K562 (cell line): ENCODE measurements around the gene PPM1F. TPM values are rescaled to one million over a fixed set of nuclear protein-coding genes. Genes with fewer than 3 reads are reported as not detected.

ENCODE experiments used
- CEBPG ChIP-seq, 3 experiments: fragments of 200-800 bp in 1 of 3; sonication (Bioruptor generic) in 1 of 3; sonication (generic) in 1 of 3; formaldehyde crosslinking in 1 of 3; IDR thresholded peaks in 2 of 3; conservative IDR thresholded peaks in 1 of 3; 2 replicates each; pipeline versions ENCODE4 v1.6.1 to v1.8.0; 2016 to 2022; ENCODE audit warnings: missing compliant biosample characterization in 2 of 3, missing genetic modification characterization in 2 of 3, mild to moderate bottlenecking in 1 of 3, missing genetic modification reagents in 1 of 3
- FOS ChIP-seq: IDR thresholded peaks from 3 replicates; pipeline ENCODE4 v1.6.1; 2011; ENCODE audit not compliant: insufficient read length; ENCODE audit errors: extremely low read depth
- JUN ChIP-seq, 2 experiments: sonication (generic) in 1 of 2; formaldehyde crosslinking in 1 of 2; IDR thresholded peaks; 2 replicates each; pipeline versions ENCODE4 v1.6.1 to v1.8.0; 2012 to 2022; ENCODE audit warnings: borderline replicate concordance in 2 of 2, mild to moderate bottlenecking in 2 of 2, improper control_type of control experiment in 1 of 2, low read depth in 1 of 2, low read length in 1 of 2, missing genetic modification reagents in 1 of 2
- NR4A1 ChIP-seq, 2 experiments: fragments of 250-450 bp in 1 of 2; fragments of 450-650 bp in 1 of 2; sonication (Bioruptor Pico) in 1 of 2; IDR thresholded peaks; 2 replicates each; pipeline versions ENCODE4 v1.4.0 to v1.6.1; 2016 to 2020; ENCODE audit warnings: mild to moderate bottlenecking in 2 of 2, missing compliant biosample characterization in 1 of 2, missing genetic modification characterization in 1 of 2, moderate library complexity in 1 of 2
- SIX5 ChIP-seq, 2 experiments: IDR thresholded peaks; 2 replicates each; pipeline ENCODE4 v1.6.1; 2011; ENCODE audit warnings: low read length in 2 of 2, borderline replicate concordance in 1 of 2, low read depth in 1 of 2, mild to moderate bottlenecking in 1 of 2, moderate library complexity in 1 of 2; ENCODE audit not compliant: insufficient read depth in 1 of 2
- SNRNP70 ChIP-seq: fragments of 200-400 bp; formaldehyde crosslinking; optimal IDR thresholded peaks from 2 replicates; pipeline ENCODE3; 2017; ENCODE audit warnings: low read depth, low read length
- TEAD4 ChIP-seq, 2 experiments: sonication (generic) in 1 of 2; formaldehyde crosslinking in 1 of 2; IDR thresholded peaks; 2 replicates each; pipeline versions ENCODE4 v1.6.1 to v1.8.0; 2012 to 2022; ENCODE audit warnings: borderline replicate concordance in 1 of 2, inconsistent platforms in 1 of 2, low read length in 1 of 2, mild to moderate bottlenecking in 1 of 2, missing genetic modification reagents in 1 of 2
- TRIM24 ChIP-seq, 2 experiments: fragments of 450-650 bp; IDR thresholded peaks; 2 replicates each; pipeline ENCODE4 v1.6.1; 2016
- YBX1 ChIP-seq: fragments of 450-650 bp; IDR thresholded peaks from 2 replicates; pipeline ENCODE4 v1.7.1; 2016; ENCODE audit warnings: mild to moderate bottlenecking
- ZBTB7A ChIP-seq: IDR thresholded peaks from 2 replicates; pipeline ENCODE4 v1.6.1; 2011; ENCODE audit warnings: low read depth, mild to moderate bottlenecking, low read length, moderate library complexity, borderline replicate concordance; ENCODE audit not compliant: control insufficient read depth
- ZNF133 ChIP-seq: fragments of 250-450 bp; sonication (Bioruptor Pico); IDR thresholded peaks from 2 replicates; pipeline ENCODE4 v1.4.0; 2020; ENCODE audit warnings: mild to moderate bottlenecking
- polyA plus RNA-seq, 8 experiments: library from polyadenylated mRNA; depleted of rRNA in 4 of 8; stranded (reverse) in 5 of 8; unstranded in 3 of 8; fragments of >200 nt; fragmentation: Nextera tagmentation in 2 of 8; fragmentation: Illumina TruSeq in 1 of 8; extraction: Ambion mirVana in 2 of 8; extraction: Trizol in 1 of 8; gene quantifications; 2 replicates each; pipeline versions ENCODE4 v1.2.1 to v1.2.3, GENCODE V29; 2011 to 2014; ENCODE audit warnings: inconsistent platforms in 1 of 8, missing spikeins in 1 of 8
- total RNA-seq, 7 experiments: library from RNA; depleted of rRNA in 6 of 7; stranded (reverse); fragments of >200 nt in 6 of 7; fragmentation: Illumina TruSeq in 2 of 7; extraction: Trizol in 2 of 7; gene quantifications; 2 replicates each; pipeline versions ENCODE4 v1.2.1 to v1.2.3, GENCODE V29; 2011 to 2021; ENCODE audit warnings: low replicate concordance in 1 of 7
- TF ChIP-seq, protein P1 (sequence below): fragments of 450-650 bp; conservative IDR thresholded peaks from 2 replicates; pipeline ENCODE4 v1.6.1; 2016; ENCODE audit warnings: missing genetic modification characterization, low read depth, mild to moderate bottlenecking, control low read depth, missing compliant biosample characterization
- TF ChIP-seq, protein P2 (sequence below): fragments of 250-450 bp; sonication (Bioruptor Pico); IDR thresholded peaks from 2 replicates; pipeline ENCODE4 v1.4.0; 2020; ENCODE audit warnings: mild to moderate bottlenecking, moderate library complexity
- TF ChIP-seq, protein P3 (sequence below): fragments of 150-350 bp; IDR thresholded peaks from 2 replicates; pipeline ENCODE4 v1.6.1; 2014; ENCODE audit warnings: low read depth, mild to moderate bottlenecking, low read length, borderline replicate concordance

The PPM1F gene
- total and polyA plus RNA-seq, 9 of the 15 experiments (the other 6 are each of a cell fraction or from before 2014, with no cell fraction given) = 2.1 to 159 (median 64.0) TPM

DNA sequence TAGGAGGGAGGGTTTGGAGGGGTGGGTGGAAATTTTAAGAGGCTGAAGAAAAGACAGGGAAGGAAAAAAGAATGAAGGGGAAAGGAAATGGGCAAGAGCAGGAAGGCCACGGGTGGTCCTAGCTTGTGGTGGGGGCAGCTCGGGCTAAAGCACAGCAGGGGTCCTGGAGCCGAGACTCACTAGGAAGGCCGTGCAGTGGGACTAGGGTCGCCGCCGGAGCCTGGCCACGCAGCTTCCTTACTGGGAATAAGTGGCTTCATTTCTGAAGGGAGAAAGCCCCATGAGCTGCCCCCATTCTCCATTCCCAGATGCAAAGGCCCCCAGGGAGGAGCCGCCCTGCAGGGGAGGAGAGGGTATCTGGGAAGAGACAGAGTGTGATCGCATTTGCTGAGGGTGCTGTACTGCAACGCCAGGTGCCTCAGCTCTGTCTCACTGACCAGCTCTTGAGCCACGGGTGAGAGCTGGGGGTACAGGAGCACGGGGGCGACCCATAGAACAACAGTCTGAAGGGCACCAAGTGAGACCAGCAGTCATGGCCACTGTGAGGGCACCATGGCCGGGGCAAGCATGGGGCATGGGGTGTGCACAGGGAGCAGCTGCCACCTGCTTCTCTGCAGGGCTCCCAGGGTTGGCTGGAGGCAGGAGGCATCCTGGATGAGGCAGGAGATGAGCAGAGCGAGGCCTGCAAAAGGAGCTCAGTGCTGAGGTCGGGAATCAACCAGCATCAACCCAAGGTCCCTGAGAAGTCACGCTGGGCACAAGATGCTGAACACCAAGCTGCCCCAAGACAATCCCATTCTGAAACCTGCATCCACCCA, 18.4 kb upstream of the PPM1F start (continued):
- TF ChIP-seq SIX5 (IDR thresholded peaks at IDR 0.05; ENCODE audit: borderline replicate concordance in 1 of 2, insufficient read depth in 1 of 2, low read depth in 1 of 2, low read length in 2 of 2) (0 out of 4 replicates have a peak, but pooled peaks of 1 of the 2 experiments have one; percentile 9), CEBPG (CRISPR knock-in tag; IDR thresholded peaks at IDR 0.05) (0 out of 2 replicates have a peak, but pooled peaks have one; percentile 35), CEBPG (tag; conservative IDR thresholded peaks at IDR 0.05 in 1 of 2, IDR thresholded peaks at IDR 0.05 in 1 of 2) (no peak), TRIM24 (IDR thresholded peaks at IDR 0.05) (no peak), ZNF133 (CRISPR knock-in tag) (0 out of 2 replicates have a peak, but pooled peaks have one; percentile 22), ZBTB7A (peak; percentile 39; the same call in 1 of the 2 replicates), YBX1 (no peak), JUN (IDR thresholded peaks at IDR 0.05; ENCODE audit: borderline replicate concordance, low read depth, low read length) (no peak), JUN (CRISPR knock-in tag; IDR thresholded peaks at IDR 0.05; ENCODE audit: borderline replicate concordance) (peak; percentile 39; the same call in 1 of the 2 replicates), FOS (no peak), SNRNP70 (peak; percentile 64), NR4A1 (CRISPR knock-in tag; IDR thresholded peaks at IDR 0.05) (peak; percentile 84; the same call in 1 of the 2 replicates), NR4A1 (tag; IDR thresholded peaks at IDR 0.05) (no peak), TEAD4 (IDR thresholded peaks at IDR 0.05; ENCODE audit: low read length) (no peak), TEAD4 (CRISPR knock-in tag; IDR thresholded peaks at IDR 0.05; ENCODE audit: borderline replicate concordance) (peak; percentile 44; the same call in 1 of the 2 replicates)
- TF ChIP-seq, protein P1, sequence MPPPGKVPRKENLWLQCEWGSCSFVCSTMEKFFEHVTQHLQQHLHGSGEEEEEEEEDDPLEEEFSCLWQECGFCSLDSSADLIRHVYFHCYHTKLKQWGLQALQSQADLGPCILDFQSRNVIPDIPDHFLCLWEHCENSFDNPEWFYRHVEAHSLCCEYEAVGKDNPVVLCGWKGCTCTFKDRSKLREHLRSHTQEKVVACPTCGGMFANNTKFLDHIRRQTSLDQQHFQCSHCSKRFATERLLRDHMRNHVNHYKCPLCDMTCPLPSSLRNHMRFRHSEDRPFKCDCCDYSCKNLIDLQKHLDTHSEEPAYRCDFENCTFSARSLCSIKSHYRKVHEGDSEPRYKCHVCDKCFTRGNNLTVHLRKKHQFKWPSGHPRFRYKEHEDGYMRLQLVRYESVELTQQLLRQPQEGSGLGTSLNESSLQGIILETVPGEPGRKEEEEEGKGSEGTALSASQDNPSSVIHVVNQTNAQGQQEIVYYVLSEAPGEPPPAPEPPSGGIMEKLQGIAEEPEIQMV (tag) = no peak
- TF ChIP-seq, protein P2, sequence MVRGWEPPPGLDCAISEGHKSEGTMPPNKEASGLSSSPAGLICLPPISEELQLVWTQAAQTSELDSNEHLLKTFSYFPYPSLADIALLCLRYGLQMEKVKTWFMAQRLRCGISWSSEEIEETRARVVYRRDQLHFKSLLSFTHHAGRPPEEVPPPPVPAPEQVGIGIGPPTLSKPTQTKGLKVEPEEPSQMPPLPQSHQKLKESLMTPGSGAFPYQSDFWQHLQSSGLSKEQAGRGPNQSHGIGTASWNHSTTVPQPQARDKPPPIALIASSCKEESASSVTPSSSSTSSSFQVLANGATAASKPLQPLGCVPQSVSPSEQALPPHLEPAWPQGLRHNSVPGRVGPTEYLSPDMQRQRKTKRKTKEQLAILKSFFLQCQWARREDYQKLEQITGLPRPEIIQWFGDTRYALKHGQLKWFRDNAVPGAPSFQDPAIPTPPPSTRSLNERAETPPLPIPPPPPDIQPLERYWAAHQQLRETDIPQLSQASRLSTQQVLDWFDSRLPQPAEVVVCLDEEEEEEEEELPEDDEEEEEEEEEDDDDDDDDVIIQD = 0 out of 2 replicates have a peak, but pooled peaks have one; percentile 63
- TF ChIP-seq, protein P3, sequence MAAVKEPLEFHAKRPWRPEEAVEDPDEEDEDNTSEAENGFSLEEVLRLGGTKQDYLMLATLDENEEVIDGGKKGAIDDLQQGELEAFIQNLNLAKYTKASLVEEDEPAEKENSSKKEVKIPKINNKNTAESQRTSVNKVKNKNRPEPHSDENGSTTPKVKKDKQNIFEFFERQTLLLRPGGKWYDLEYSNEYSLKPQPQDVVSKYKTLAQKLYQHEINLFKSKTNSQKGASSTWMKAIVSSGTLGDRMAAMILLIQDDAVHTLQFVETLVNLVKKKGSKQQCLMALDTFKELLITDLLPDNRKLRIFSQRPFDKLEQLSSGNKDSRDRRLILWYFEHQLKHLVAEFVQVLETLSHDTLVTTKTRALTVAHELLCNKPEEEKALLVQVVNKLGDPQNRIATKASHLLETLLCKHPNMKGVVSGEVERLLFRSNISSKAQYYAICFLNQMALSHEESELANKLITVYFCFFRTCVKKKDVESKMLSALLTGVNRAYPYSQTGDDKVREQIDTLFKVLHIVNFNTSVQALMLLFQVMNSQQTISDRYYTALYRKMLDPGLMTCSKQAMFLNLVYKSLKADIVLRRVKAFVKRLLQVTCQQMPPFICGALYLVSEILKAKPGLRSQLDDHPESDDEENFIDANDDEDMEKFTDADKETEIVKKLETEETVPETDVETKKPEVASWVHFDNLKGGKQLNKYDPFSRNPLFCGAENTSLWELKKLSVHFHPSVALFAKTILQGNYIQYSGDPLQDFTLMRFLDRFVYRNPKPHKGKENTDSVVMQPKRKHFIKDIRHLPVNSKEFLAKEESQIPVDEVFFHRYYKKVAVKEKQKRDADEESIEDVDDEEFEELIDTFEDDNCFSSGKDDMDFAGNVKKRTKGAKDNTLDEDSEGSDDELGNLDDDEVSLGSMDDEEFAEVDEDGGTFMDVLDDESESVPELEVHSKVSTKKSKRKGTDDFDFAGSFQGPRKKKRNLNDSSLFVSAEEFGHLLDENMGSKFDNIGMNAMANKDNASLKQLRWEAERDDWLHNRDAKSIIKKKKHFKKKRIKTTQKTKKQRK = 0 out of 2 replicates have a peak, but pooled peaks have one; percentile 9
